GM11168 (cell line): ENCODE results near the gene AMIGO3.
"Not testable (repeated sequence)": the region's sequence is repeated elsewhere in the genome, so short reads cannot be mapped to it uniquely, and the experiment has no call there.

Experiments used
- in situ Hi-C: fragments of 300-500 bp; cut with MboI; formaldehyde crosslinking; loops from one replicate; pipeline ENCODE4 v1.12.0; 2022; ENCODE audit warnings: low sequenced_read_pairs; ENCODE audit not compliant: unreplicated experiment

The AMIGO3 gene, protein sequence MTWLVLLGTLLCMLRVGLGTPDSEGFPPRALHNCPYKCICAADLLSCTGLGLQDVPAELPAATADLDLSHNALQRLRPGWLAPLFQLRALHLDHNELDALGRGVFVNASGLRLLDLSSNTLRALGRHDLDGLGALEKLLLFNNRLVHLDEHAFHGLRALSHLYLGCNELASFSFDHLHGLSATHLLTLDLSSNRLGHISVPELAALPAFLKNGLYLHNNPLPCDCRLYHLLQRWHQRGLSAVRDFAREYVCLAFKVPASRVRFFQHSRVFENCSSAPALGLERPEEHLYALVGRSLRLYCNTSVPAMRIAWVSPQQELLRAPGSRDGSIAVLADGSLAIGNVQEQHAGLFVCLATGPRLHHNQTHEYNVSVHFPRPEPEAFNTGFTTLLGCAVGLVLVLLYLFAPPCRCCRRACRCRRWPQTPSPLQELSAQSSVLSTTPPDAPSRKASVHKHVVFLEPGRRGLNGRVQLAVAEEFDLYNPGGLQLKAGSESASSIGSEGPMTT

DNA sequence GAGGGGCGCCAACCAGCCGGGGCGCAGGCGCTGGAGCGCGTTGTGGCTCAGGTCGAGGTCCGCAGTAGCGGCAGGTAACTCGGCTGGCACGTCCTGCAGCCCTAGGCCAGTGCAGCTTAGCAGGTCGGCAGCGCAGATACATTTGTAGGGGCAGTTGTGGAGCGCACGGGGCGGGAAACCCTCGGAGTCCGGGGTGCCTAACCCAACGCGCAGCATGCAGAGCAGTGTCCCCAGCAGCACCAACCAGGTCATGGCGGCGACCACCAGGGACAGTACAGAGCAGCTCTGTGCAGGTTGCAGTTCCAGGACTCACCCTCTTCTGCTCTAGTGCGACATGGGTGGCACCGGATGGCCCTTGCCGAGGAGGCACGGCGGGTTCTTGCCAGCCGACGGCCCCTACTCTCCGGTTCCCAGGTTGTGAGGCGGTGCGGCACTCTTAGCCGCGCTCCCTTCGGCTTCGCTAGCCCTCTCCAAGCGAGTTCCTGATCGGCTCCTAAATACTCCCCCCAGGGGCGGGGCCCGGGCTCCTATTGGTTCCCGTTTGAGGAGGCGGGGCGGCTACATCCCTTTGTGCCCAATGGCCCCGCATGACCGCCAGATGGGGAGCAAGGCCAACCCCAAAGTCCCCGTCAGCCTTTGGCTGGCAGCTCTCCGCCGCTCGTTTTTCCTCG is at the start of gene AMIGO3:
TSS of gene AMIGO3 (minus strand) at position 471 of the 671 bp plus-strand sequence. CDS start at position 252, 219 bp downstream.
- in situ Hi-C loops: no loop called here

DNA sequence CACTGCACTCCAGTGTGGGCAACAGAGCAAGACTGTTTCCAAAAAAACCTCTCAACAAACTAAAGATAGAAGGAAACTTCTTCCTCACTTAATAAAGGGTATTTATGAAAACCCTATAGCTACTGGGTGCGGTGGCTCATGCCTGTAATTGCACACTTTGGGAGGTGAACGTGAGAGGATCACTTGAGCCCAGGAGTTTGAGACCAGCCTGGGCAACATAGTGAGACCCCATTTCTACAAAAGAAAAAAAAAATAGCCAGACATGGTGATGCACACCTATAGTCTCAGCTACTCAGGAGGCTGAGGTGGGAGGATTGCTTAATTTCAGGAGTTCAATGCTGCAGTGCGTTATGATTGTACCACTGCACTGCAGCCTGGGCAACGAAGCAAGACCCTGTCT is 44.5 kb upstream of the AMIGO3 start:
- in situ Hi-C loops: no loop called here

DNA sequence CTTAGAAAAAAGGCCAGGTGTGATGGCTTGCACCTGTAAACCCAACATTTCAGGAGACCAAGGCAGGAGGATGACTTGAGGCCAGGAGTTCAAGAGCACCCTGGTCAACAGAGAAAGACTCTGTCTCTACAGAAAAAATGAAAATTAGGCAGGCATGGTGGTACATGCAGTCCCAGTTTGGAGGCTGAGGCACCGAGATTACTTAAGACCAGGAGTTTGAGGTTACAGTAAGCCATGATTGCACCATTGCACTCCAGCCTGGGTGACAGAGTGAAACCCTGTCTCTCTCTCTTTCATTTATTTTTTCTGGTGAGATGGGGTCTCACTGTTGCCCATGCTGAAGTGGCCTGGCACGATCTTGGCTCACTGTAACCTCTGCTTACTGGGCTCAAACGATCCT is 42.2 kb upstream of the AMIGO3 start:
- in situ Hi-C loops: no loop called here

DNA sequence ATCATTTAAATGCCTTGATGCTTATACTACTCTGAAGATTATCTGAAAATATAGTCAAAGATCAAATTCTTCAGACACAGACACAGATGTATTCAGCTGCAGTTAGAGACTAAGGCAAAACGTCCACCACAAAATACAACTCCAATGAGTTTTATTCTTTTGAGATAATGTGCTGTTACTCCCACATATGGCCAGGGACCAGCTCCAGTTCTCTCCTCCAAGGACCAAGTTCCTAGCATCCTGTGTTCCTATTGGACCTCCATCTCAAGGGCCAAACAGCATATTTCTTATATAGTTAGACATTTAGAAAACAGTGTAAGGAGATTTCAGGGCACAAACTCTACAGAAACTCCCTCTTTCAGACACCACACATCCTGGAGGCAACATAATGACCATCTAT is 39.7 kb upstream of the AMIGO3 start:
- in situ Hi-C loops: no loop called here

DNA sequence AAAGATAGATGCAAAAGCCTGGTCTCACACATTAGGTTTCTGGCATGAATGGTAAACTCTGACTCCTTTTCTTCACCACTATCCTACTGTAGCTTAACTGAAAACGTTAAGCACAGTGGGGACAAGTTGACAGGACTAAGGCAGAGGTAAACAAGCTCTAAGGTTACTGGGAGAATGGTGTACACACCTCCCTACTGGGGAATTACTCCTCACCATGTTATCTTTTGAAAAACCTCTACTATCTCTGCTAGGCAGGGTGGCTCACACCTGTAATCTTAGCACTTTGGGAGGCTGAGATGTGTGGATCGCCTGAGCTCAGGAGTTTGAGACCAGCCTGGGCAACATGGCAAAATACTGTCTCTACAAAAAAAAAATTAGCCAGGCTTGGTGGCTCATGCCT is 37.7 kb upstream of the AMIGO3 start:
- in situ Hi-C loops: no loop called here

DNA sequence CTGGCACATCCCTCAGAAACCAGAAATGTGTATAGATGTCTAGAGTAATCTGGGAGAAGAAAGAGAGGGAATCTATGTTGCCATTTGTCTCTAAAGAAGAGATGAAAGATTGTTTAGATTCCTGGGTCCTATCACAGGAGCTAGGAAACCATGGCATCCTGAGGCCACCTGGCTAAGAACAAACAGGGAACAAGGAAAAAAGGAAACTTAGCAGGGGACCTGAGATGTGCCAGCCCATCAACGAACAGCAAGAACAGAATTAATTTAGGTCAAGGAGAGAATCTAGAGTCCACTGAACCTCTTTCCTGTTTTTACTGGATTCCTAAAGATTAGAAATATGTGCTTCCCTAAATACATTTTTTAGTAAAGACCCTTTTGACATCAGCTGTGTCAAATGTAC is 36.6 kb upstream of the AMIGO3 start:
- in situ Hi-C loops: no loop called here

DNA sequence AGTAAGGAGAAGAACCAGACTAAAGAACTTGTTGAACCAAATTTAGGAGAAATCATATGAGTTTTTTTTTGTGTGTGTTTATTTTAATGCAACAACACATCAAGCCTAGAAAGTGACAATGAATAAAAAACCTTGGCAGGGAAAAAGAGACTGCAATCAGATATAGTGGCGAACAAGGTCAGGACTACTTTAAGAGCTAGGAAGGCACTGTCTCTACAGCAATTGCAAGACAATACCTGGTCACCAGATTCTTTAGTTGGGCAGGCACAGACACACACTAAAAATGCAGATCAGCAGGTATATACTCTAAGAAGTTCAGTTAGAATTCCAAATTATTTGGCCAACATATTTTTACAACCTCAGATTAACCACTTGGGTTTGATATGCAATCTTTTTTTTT is 35.1 kb upstream of the AMIGO3 start:
- in situ Hi-C loops: no loop called here

DNA sequence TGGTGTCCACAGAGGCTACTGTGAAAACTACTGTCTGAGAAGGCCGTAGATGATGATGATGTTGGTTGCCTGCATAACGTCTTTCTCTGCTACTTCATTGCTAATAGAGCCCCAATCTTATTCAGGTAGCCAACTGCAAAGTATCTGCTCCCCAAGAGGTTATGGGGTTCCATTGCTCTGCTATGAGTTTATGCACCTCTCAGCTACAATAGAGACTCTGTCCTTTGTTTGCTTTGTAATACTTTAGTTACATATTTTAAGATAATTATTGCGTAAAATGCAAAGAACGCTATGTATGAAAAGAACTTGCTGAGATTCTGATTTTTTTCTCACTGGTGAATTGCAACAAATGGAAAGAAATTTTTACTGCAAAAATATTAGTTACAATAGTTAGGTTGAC is 32.0 kb upstream of the AMIGO3 start:
- in situ Hi-C loops: no loop called here

DNA sequence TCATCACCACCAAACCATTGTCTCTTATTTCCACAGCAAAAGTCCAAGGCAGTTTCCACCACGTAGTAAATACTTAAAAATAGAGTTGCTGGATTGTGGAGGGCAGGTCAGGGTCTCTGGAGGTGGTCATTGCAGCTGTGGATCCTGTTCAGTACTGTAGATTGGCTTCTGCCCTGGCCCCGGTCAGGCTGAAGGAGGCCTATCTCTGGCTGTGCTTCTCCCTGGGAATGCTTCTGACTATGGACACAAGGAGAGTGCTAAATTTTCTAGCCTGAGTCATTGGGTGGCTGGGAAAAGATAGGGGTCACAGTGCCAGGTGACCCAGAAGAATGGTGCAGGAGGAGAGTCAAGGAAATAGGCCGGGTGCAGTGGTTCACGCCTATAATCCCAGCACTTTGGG is 30.6 kb upstream of the AMIGO3 start:
- in situ Hi-C loops: no loop called here

DNA sequence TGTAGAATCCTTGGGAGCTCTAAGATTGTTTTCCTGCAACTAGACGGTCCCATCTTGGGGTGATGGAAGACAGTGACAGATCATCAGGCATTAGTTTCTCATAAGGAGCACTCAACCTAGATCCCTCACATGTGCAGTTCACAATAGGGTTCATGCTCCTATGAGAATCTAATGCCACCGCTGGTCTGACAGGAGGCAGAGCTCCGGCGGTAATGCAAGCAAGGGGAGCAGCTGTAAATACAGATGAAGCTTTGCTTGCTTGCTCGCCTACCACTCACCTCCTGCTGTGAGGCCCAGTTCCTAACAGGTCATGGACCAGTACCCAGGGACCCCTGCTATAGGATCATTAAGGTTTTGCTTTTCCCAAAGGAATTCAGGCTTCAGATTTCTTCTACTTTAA is 29.4 kb upstream of the AMIGO3 start:
- in situ Hi-C loops: not testable (repeated sequence)

DNA sequence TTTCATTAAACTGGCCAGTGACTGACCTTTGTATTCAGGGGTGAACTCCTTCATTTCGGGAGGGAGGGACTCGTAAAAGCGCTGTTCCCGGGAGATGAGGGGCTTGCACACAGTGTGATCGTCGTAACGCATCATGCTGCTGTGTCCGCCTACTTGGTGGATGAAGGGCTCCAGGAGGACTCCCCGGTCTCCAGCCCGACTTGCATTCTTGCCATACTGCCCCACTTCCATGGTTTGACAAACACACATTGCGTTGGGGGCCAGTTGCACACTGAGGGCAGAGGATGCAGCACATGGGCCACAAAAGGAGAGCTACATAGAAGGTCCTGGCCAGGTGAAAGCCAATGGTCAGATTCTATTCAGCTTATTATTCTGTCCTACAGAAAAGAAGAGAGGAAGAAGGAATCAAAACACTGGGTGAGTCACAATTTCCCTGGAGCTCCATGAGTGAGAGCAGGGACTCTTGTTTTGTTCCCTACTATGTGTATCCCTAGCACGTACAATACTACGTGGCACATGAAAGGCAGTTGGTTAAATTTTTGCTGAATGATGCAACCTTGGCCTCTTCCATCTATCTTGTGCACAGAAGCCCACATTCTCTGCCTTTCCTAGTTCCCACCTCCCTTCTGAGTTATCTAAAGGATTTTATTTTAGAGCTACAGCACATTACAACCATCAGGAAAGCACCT is 28.5 kb upstream of the AMIGO3 start:
- in situ Hi-C loops: no loop called here

DNA sequence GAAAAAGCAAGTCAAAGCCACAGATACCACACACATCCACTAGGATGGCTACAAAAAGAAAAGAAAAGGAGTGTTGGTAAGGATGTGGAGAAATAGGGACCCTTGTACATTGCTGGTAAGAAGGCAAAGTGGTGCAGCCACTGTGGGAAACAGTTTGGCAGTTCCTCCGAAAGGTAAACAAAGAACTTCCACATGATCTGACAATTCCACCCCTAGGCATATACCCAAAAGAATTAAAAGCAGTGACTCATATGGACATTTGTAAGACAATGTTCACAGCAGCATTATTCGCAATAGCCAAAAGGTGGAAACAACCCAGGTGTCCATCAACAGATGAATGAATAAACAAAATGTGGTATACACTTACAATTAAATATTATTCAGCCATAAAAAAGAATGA is 26.5 kb upstream of the AMIGO3 start:
- in situ Hi-C loops: no loop called here

DNA sequence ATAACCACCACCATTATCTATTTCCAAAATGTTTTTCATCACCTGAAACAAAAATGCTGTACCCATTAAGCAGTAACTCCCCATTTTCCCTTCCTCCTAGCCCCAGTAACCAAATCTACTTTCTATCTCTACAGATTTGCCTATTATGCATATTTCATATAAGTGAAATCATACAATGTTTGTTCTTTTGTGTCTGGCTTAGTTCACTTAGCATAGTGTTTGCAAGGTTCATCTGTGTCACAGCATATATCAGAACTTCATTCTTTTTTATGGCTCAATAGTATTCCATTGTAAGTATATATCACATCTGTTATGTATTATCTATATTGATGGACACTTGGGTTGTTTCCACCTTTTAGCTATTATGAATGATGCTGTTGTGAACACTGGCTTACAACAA is 20.9 kb upstream of the AMIGO3 start:
- in situ Hi-C loops: no loop called here

DNA sequence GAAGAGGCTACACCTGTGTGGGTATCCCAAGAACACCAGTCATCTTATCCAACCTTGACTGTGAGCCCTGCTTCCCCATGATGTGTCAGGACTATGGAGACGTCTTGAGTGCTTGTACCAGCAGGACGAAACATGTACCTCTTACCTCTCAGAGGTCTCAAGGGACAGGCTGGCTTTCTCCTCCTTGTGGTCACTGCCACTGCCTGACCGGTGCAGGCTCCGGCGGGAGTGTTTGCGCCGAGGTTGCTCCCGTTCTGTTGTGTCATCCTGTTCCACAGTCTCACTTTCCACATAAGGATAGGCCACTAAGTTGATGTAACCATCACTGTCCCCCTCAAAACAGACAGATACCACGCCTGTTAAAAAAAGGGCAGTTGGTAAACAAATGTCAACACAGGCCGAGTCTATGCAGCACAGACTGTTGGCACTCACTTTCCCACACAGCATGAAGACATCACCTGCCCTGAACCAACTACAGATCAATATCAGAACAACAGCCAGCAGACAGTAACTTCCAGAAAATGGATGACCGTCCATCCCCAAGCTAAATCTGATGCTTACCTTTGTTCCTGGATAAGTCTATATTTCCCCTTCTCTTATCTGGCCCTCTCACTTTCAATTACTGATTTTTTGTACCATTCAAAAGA is 18.7 kb upstream of the AMIGO3 start:
- in situ Hi-C loops: no loop called here

DNA sequence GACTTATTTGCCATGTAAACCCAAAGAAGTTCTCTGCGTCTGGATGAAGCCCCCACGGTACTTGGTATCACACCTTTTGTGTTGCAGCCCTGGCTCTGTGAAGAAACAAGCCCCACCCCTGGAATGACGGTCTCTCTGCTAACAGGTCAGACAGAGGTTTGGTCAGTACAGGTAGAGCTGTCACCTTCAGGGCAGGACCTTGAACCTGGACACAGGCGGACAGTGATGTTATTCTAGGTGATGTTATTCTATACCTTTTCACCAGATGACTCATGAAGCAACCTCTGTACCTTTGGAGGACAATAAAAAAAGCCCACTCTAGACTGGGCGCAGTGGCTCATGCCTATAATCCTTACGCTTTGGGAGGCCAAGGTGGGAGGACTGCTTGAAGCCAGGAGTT is 15.3 kb upstream of the AMIGO3 start:
- in situ Hi-C loops: no loop called here

DNA sequence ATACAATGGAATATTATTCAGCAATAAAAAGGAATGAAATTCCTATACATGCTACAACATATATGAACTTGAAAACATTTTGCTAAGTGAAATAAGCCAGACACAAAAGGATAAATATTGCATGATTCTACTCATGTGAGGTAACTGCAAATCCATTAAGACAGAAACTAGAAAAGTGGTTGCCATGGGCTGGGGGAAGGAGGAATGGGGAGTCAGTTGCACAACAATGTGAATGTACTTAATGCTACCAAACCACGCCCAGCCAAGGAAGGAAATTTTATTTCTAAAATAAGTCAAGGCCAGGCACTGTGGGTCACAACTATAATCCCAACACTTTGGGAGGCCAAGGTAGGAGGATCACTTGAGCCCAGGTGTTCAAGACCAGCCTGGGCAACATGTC is 14.1 kb upstream of the AMIGO3 start:
- in situ Hi-C loops: no loop called here

DNA sequence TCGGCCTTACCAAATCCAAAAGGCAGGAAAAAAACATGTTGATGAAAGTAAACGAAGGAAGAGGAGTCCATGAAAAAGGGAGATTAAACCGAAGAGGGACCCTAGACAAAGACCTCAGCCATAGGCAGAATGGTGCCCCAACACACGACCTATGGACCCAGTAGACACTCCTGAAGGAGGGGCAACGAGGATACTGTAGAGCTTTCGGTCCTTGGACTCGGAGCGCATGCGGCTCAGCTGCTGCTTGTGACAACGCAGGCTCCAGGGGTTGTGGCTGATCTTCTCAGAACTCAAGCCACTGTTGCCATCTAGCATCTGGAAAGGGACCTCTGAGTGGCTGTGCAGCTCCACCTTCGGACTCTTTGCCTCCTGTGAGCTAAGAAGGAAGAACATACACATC is 13.1 kb upstream of the AMIGO3 start:
- in situ Hi-C loops: no loop called here

DNA sequence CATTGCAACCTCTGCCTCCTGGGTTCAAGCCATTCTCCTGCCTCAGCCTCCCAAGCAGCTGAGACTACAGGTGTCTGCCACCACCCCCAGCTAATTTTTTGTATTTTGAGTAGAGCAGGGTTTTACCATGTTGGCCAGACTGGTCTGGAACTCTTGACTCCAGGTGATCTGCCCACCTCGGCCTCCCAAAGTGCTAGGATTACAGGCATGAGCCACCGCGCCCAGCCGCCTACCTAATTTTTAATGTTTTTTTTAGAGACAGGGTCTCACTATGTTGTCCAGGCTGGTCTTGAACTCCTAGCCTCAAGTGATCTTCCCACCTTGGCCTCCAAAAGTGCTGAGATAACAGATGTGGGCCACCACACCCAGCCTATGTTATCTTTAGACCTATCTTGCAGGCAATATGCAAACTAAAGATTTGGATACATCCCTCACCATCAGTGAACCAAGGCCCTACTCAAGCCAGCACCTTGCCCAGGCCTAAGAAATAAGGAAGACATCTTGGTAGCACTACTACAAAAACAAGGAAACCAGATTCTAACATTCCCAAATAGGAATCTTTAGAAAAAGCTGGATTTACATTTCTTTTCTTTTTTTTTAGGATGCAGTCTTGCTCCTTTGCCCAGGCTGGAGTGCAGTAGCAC is 10.6 kb upstream of the AMIGO3 start:
- in situ Hi-C loops: no loop called here

DNA sequence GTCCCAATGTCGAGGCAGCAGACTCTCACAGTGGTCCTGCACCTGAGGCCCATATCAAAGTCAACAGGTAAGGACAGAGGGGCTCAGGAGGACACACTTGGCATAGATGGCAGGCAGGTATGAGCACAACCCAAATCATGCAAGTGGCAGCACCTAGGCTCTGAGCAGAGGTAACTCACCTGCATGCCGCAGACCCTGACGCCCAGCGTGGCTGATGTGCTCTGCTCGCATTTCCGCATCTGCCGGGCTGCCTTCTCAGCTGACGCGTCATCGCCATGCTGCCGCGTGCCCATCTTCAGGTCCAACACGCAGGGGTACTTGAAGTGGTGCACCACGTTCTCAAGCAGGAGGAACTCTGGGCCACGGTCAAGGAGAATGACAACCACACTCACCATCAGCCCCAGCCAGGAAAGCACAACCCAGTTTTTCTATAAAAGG is 8.5 kb upstream of the AMIGO3 start:
- in situ Hi-C loops: no loop called here
